HG02642 (cell line): Measurements from ENCODE around the gene NSF.
"Not testable (repeated sequence)": the region's sequence is repeated elsewhere in the genome, so short reads cannot be mapped to it uniquely, and the experiment has no call there.

ENCODE experiments used
- ATAC-seq: cut with Tn5 transposase; IDR thresholded peaks from one replicate; pipeline ENCODE4 v1.9.1; 2021; ENCODE audit warnings: mild to moderate bottlenecking; ENCODE audit not compliant: unreplicated experiment, poor library complexity

Gene NSF

DNA sequence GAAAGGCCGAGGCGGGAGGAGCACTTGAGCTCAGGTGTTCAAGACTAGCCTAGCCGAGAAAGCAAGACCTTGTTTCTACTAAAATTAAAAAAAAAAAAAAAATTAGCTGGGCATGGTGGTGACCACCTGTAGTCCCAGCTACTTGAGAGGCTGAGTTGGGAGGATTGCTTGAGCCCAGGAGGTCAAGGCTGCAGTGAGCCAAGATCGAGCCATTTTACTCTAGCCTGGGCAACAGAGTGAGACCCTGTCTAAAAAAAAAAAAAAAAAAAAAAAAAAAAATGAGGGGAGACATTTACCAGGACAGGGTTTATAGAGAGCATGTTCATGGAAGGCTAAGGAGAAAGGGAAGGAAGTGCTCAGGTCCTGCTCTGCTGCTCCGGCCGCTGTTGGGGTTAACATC, 202.6 kb downstream of the NSF start:
- not testable (repeated sequence) for ATAC-seq

DNA sequence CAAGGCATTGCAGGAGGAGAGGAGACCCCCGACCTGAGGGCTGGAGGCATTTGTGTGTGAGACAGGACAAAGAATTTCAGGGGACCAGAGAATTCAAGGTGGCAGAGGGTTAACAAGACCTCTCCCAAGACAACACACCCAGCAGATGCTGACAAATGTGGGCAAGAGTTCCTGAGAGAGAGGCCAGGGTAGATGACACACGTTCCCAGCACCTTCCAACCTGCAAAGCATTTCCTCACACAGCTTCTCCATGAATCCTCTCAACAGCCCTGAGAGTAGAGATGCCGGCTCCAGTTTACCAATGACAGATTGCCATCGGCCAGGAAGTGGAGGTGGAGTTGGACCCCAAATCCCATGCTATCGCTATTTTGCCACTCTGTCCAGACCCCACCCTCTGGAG, 203.1 kb downstream of the NSF start:
- ATAC-seq = no peak

DNA sequence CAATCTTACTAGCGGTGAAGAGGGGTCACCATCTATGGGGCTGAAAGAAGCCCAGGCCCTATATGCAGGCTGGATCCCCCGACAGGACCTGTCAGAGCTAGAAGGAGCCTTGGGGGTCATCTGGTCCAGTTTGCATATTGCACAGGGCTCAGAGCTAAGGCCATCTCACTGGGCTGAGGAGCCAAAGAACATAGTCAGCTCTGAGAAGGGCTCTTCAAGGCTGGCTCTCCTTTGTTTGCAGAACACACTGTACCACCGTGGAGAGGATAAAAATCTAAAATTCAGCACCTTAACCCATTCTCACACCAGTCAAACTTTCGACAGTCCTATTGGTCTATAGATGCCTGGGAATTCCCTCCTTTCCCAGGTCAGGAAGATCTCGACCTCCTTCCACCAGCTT, 203.8 kb downstream of the NSF start:
- ATAC-seq = no peak

DNA sequence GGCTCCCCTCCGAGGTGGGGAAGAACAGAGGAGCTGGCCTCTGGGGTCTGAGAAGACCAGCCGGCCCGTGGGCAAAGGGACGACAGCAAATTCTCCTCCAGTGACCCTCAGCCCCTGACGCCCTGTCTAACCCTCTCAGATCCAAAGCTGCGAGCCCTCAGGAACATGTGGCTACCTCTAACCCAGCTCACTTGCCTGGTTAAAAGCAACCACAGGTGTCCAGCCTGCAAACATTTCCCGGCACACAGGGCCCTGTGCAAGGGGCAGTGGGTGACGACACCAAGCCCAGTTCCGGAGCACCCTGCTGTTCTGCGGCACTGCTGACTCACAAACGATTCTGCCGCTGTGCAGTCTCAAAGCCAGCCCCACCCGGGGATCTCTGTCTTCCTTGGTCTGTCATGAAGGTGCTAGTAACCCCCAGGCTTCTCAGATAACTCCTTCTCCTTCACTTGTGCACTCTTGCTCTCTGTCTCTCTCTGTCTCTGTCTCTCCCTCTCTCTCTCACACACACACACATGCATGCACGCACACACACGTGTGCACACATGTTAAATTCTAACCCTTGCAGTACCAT, 205.0 kb downstream of the NSF start:
- no peak for ATAC-seq

DNA sequence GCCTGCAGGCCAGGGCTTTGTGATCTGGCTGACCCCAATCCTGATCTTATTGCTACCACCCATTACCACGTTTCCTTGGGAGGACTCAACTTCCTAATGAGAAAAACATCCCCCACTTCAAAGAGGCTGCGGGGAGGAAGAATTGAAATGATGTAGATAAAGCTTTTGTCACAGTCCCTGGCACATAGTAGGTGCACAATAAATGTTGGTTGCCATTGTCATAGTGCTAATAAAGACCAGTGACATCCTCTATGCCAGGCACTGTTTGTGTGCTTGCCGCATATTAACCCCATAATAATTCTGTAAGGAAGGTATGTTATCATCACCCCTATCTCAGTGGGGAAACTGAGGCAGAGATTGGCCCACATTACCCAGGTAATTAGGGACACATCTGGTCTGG, 205.6 kb downstream of the NSF start:
- no peak for ATAC-seq

DNA sequence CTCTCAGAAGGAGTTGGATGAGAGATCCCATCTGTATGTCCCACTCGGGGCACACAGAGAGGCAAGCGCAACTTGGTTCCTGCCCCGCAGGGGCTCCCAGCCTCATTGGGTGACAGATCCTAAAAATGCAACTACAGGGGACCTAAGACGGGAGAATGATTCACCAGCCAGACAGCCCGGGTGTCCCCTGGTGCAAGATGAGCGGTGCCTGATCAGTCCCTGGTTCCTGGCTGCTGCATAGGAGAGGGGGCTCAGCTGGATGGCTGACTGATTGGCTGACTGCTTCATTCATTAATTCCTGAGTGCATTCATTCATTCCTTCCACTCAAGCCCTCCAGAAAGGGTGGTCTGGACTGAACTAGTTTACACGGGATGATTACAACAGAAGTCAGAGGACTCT, 206.1 kb downstream of the NSF start:
- ATAC-seq = no peak

DNA sequence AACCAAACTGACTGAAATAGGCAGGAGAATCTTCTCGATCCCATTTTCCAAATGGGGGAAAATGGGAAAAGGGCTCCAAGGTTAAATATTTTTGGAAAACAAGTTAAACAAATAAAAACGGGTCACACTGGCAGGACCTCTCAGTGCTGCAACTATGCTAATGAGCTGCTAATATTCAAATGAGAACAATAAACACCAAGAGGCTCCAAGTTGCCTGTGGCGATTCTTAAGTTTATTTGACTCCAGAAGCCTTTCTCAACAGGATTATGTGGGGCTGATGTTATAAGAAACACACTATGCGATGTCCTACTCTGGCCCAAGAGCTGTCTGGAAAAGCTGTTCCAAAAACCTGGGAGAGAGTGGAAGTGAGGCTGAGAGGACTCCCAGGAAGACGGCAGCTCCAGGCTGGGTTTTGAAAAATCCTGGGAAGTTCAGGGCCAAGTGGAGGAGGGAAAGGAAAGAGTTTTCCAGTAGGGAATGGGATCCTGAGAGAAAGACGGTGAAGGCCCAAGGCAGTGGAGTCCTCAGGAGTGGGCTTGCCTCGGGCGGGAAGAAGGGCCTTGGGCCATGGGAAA, 206.6 kb downstream of the NSF start:
- no peak for ATAC-seq

DNA sequence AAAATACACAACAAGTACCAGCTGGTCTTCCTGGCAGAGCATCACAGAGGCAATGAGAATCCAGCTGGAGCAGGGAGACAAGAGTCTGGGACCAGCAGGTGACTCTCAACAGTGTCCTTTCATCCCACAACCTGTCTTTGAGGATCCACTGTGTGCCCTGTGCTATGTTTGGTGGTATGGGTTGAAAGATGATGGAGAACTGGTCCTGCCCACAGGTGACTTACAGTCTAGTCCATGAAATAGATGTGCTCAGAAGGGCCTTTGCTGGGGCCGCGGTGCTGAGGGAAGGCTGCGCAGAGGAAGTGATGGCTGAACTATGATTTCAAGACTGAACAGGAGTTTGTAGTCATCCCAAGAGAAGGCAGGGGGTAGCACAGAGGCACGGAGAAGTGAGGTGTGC, 210.1 kb downstream of the NSF start:
- no peak for ATAC-seq

DNA sequence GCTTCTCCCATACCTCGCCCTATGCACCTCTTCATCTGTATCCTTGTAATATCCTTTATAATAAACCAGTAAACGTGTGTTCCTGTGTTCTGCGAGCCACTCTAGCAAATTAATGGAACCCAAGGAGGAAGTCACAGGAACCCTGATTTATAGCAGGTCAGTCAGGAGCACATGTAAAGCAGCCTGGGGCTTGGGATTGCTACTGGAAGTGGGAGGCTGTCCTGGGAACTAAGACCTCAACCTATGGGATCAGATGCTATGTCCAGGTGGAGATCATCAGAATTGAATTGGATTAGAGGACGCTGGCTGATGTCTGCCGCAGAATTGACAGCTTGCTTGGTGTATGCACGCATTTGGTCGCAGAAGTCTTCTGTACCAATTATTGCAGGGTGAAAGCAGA, 212.3 kb downstream of the NSF start:
- no peak for ATAC-seq

DNA sequence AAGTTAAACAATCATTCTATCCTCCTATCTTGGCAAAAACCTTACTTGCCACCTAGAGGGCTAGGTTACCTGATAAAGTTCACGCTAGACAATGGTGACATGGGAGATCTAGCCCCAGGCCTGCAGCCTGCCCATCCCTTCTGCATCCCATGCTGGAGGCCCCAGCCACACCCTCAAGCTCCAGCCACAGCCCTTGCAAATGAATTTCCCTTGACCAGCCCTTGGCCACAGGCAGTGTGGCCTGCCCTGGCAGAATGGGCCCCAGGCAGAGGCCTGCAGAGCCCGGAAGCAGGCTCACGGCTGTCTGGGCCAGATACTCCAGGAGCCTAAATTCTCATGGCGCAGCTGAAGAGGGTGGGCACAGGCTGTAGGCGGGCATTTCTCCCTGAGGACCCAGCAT, 213.1 kb downstream of the NSF start:
- ATAC-seq = no peak

DNA sequence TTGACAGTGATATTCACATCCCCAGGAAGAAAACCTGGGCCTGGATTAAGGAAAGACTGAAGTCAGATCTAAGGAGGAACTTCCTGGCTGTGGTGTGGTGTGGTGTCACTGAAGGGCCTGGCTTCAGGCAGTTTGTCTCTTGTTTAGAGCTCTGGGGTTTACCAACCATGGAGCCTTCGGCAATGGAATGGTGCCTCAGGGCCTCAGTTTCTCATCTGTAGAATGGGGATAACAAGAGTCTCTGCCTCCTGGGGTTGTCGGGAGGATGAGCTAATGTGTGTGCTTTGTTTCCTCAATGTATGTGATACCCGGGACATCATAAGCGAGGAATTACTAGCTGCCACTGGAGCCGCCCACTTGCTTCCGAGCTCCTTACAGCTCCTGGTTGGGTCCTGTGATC, 215.3 kb downstream of the NSF start:
- no peak for ATAC-seq
